Esophagus squamous epithelium (tissue), 5 donors: ENCODE results near the gene STXBP6. TPM values are rescaled to one million over a fixed set of nuclear protein-coding genes. Genes with fewer than 3 reads are reported as not detected.

Source experiments
- DNase-seq: peaks from one replicate; lab custom pipeline; 2025; lab: John Stamatoyannopoulos, UW
- H3K27ac ChIP-seq, 4 donors: fragments of 200-600 bp; sonication (generic); one replicate each; pipeline ENCODE4 v1.5.1; 2016 to 2019; ENCODE audit warnings: mild to moderate bottlenecking in 1 of 4
- H3K27me3 ChIP-seq, 4 donors: fragments of 200-600 bp; sonication (generic); 1 replicate in 3 of 4; 2 replicates in 1 of 4; pipeline versions ENCODE4 v1.5.1 to v1.6.0; 2017 to 2021; ENCODE audit warnings: antibody characterized with exemption in 1 of 4
- H3K36me3 ChIP-seq, 3 donors: fragments of 200-600 bp; sonication (generic); one replicate each; pipeline ENCODE4 v1.5.1; 2016 to 2019
- H3K4me1 ChIP-seq, 3 donors: fragments of 200-600 bp; sonication (generic); one replicate each; pipeline ENCODE4 v1.5.1; 2017 to 2019
- H3K4me3 ChIP-seq, 4 donors: fragments of 200-600 bp; sonication (generic); 1 replicate in 3 of 4; 2 replicates in 1 of 4; pipeline ENCODE4 v1.5.1; 2016 to 2019; ENCODE audit warnings: mild to moderate bottlenecking in 2 of 4, moderate library complexity in 1 of 4
- H3K9me3 ChIP-seq, 3 donors: fragments of 200-600 bp; sonication (generic); one replicate each; pipeline ENCODE4 v1.5.1; 2016 to 2019
- CTCF ChIP-seq, 6 experiments: fragments of 450-650 bp in 4 of 6; fragments of 200-600 bp in 2 of 6; sonication (generic) in 2 of 6; IDR thresholded peaks; one replicate each; pipeline ENCODE4 v1.5.1; 2016 to 2019; ENCODE audit warnings: antibody characterized with exemption in 6 of 6, mild to moderate bottlenecking in 4 of 6, moderate library complexity in 4 of 6
- POLR2A ChIP-seq, 4 donors: fragments of 450-650 bp; IDR thresholded peaks; one replicate each; pipeline ENCODE4 v1.6.1; 2017; ENCODE audit warnings: antibody characterized with exemption in 4 of 4, mild to moderate bottlenecking in 4 of 4, moderate library complexity in 3 of 4
- WGBS, 2 donors: methylation state at CpG; one replicate each; pipeline ENCODE4 v1.1.5; 2018; 5-methylcytosine and 5-hydroxymethylcytosine counted together
- intact Hi-C: fragments of 100-400 bp; cut with DNase I; formaldehyde crosslinking; loops from one replicate; pipeline ENCODE4 v1.15.0; 2022
- total RNA-seq, 4 donors: library from RNA; depleted of rRNA; stranded (reverse); fragments of >200 nt; gene quantifications; one replicate each; pipeline ENCODE4 v1.1.0, GENCODE V29; 2016
- donor health status: DM: yes; HTN: yes; CAD: no.

The STXBP6 gene
- total RNA-seq, 4 donors from 2014 or later = 1.2 to 9.7 (median 2.8) TPM

GRCh38 chr14:24851406-24851805 lies 198.5 kb downstream of the STXBP6 start:
- Histone ChIP-seq H3K4me1 (no peaks in the 10 kb centered on the region), H3K27ac (no peak overlapping the region), H3K4me3 (no peak overlapping the region), H3K36me3 (no peaks in the 10 kb centered on the region), H3K9me3 (no peaks in the 10 kb centered on the region), H3K27me3 (no peaks in the 10 kb centered on the region)
- 70 to 80% methylated on average over 4 of the region's 4 CpGs for WGBS, 2 donors
- TF ChIP-seq CTCF (IDR thresholded peaks at IDR 0.05) (no peak), POLR2A (IDR thresholded peaks at IDR 0.05) (no peak)
- intact Hi-C loops = no loop called here
- DNase-seq = no peak

- Histone ChIP-seq H3K4me1 (no peaks in the 10 kb centered on the region), H3K27me3 (no peaks in the 10 kb centered on the region), H3K4me3 (no peak overlapping the region), H3K27ac (no peak overlapping the region), H3K36me3 (no peaks in the 10 kb centered on the region), H3K9me3 (no peaks in the 10 kb centered on the region)
- no peak for DNase-seq
- WGBS, 2 donors = 86 to 96% methylated on average over 2 of the region's 2 CpGs
- intact Hi-C loops = no loop called here
- TF ChIP-seq POLR2A (IDR thresholded peaks at IDR 0.05) (no peak), CTCF (IDR thresholded peaks at IDR 0.05) (no peak)
Observed at GRCh38 chr14:24850072-24850471, 199.9 kb downstream of the STXBP6 start.

GRCh38 chr14:24849471-24849870 lies 200.5 kb downstream of the STXBP6 start:
- WGBS, 2 donors = 91 to 97% methylated on average over 2 of the region's 2 CpGs
- TF ChIP-seq CTCF (IDR thresholded peaks at IDR 0.05) = no peak
- TF ChIP-seq POLR2A (IDR thresholded peaks at IDR 0.05) = no peak
- DNase-seq = no peak
- intact Hi-C loops = no loop called here
- no peaks in the 10 kb centered on the region for H3K4me1 ChIP-seq
- H3K27me3 ChIP-seq = no peaks in the 10 kb centered on the region
- H3K9me3 ChIP-seq = no peaks in the 10 kb centered on the region
- H3K4me3 ChIP-seq = no peak overlapping the region
- no peaks in the 10 kb centered on the region for H3K36me3 ChIP-seq
- no peak overlapping the region for H3K27ac ChIP-seq

GRCh38 chr14:24848102-24848790 lies 201.7 kb downstream of the STXBP6 start:
- TF ChIP-seq POLR2A (IDR thresholded peaks at IDR 0.05) = no peak
- TF ChIP-seq CTCF (IDR thresholded peaks at IDR 0.05) = no peak
- H3K4me3 ChIP-seq = no peak overlapping the region
- DNase-seq = no peak
- H3K9me3 ChIP-seq = no peaks in the 10 kb centered on the region
- H3K27ac ChIP-seq = no peak overlapping the region
- no peaks in the 10 kb centered on the region for H3K4me1 ChIP-seq
- no peaks in the 10 kb centered on the region for H3K36me3 ChIP-seq
- H3K27me3 ChIP-seq = no peaks in the 10 kb centered on the region
- WGBS, 2 donors = 57 to 60% methylated on average over 3 of the region's 3 CpGs
- intact Hi-C loops = no loop called here

- intact Hi-C loops = no loop called here
- no peak overlapping the region for H3K27ac ChIP-seq
- TF ChIP-seq CTCF (IDR thresholded peaks at IDR 0.05) = no peak
- TF ChIP-seq POLR2A (IDR thresholded peaks at IDR 0.05) = no peak
- H3K4me1 ChIP-seq = no peaks in the 10 kb centered on the region
- DNase-seq = no peak
- no peaks in the 10 kb centered on the region for H3K9me3 ChIP-seq
- H3K27me3 ChIP-seq = no peaks in the 10 kb centered on the region
- H3K36me3 ChIP-seq = no peaks in the 10 kb centered on the region
- H3K4me3 ChIP-seq = no peak overlapping the region
Observed at GRCh38 chr14:24847568-24848095, 202.3 kb downstream of the STXBP6 start.
